SIG-M5 treated with dmso at 0.1 percent for 504 hours (cell line): ENCODE results near the gene NEK7.
A peak's percentile ranks its signal among the peaks of the same experiment; 100 is the strongest.

Experiments
- DNase-seq: peaks from one replicate; lab custom pipeline; 2025; ENCODE audit not compliant: unreplicated experiment; lab: John Stamatoyannopoulos, UW

NEK7 gene

GRCh38 chr1:198253259-198253658 is 96.5 kb downstream of the NEK7 start:
- no peak for DNase-seq

DNA sequence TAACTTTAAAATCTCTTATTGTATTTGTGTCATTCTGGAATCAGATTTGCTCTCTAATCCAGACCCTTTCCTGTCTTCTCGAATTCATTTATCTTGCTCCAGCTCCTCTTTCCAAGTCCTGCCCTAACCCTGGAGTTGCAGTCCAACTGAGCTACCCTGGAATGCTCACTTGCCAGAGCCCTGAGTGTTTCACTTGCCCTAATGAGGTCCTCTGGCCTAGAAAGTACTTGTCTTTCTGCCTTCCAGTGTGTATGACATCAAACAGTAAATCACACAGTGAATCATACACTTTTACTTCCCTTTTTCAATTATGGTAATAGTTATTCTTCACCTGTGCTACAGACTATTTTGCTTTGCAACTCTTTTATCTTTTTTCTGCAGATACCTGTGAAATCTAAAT is 96.9 kb downstream of the NEK7 start:
- DNase-seq, result peak; percentile 54

GRCh38 chr1:198254521-198254920 is 97.7 kb downstream of the NEK7 start:
- DNase-seq, result no peak

DNA sequence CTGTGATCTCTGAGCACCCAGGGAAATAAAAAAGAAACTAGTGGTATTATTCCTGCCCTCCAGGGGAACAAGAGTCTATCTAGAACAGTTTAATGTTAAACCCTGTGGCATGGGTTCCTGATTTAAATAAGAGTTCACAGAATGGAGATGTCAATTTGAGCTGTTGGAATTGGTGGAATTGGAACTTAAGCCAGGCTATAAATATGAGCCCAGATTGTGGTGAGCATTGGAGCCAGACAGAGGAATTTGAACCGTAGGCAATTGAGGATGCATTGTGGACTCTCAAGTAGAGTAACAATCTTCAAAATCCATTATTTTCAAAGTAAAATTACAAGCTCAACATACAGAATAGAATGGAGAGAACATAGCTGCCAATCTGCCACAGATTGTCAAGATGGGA is 98.2 kb downstream of the NEK7 start:
- no peak for DNase-seq

DNA sequence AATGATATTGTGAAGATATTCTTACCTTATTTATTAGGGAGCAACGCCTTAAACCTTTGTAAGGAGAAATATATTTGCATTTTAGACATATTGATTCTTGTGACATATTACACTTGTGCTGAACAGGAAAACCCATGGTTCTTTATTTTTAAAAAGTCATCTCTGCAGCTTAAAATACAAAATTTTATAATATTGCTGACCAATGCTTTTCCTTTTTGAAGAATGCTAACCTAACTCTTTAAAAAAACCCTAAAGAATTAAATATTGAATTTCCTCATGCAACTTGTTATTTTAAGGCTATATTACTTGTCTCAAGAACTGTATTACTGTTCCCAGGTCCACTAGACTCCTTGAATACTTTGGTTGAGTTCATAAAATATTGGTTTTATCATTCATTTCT is 99.0 kb downstream of the NEK7 start:
- no peak for DNase-seq

- no peak for DNase-seq
Observed at GRCh38 chr1:198258491-198258890, 101.7 kb downstream of the NEK7 start.

- DNase-seq, result no peak
Observed at GRCh38 chr1:198259333-198260074, 102.7 kb downstream of the NEK7 start.

GRCh38 chr1:198261886-198262285 is 105.1 kb downstream of the NEK7 start:
- no peak for DNase-seq

DNA sequence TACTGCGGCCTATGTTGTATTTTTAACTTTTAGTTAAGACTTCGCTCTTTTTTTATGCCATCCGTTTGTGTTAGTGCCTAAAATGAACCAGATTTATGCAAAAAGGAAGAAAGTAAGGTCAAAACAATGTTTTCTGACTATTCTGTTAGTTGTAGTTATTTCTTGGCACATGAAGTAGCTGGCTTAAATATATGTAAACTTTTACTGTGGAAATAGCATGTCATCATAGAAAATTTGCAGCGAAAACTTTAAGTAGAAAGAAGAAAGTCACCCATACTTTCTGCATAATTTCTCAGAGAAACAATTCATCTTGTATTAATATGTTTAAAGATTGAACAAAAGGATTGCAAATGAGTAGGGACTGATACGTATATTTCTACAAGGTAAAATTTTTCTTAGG is 106.4 kb downstream of the NEK7 start:
- no peak for DNase-seq

GRCh38 chr1:198264282-198264681 is 107.5 kb downstream of the NEK7 start:
- DNase-seq, result no peak

DNA sequence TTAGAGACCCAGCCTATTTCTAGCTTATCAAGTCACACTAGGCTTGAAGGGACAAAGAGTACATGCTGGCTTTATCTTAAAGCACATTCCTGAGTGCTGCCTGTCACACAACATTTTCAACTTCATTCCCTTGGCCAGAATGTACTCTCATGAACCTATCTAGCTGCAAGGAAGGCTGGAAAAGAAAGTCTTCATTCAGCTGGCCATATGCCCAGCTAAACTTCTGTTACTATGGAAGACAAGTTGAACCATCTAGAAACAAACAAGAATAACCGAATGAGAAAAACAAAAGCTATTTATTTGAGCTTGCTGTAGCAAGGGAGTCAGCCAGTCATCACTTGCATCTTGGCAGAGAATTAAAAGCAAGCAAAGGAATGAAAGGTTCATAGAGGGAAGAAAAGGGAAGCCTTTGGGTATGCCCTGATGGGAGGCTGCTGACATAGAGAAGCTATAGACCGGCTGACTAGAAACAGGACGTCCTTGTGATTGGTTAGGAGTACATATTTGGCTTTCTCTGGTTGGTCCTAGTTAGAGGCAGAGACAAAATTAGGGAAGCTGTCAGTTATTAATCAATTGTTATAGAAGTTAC is 108.4 kb downstream of the NEK7 start:
- DNase-seq, result no peak

GRCh38 chr1:198267056-198267455 is 110.3 kb downstream of the NEK7 start:
- DNase-seq, result no peak

DNA sequence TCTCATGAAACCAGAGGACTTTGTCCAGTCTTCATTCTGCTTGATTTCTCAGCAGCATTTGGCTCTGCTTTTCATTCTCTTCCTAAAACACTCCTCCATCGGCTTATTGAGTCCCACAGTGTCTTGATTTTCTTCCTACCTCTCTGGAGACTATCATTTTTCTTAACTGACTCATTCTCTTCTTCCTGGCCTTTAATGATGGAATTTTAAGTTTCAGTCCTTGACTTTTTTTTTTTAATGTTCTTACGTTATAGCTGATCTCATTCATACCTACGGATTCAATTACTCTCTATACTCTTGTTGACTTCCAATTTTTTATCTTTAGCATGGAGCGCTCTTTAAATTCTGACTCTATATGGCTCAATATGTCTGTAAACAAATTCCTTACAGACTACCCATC is 111.1 kb downstream of the NEK7 start:
- DNase-seq, result no peak

- DNase-seq, result no peak
Observed at GRCh38 chr1:198268784-198269645, 112.2 kb downstream of the NEK7 start.

DNA sequence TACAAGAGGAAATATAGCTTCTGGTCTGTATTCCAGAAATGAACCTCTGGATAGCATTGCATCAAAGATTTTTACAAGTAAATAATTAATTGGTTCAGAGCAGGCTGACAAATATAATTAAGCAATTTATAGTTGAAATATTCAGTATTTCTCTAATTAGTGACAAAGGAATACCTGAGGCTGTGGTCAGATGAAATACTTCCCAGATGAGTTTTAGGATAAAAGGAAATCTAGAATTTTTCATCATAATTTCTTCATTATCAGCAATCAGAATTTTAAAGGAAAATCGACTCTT is 112.8 kb downstream of the NEK7 start:
- DNase-seq, result no peak

GRCh38 chr1:198270273-198270828 is 113.6 kb downstream of the NEK7 start:
- no peak for DNase-seq

DNA sequence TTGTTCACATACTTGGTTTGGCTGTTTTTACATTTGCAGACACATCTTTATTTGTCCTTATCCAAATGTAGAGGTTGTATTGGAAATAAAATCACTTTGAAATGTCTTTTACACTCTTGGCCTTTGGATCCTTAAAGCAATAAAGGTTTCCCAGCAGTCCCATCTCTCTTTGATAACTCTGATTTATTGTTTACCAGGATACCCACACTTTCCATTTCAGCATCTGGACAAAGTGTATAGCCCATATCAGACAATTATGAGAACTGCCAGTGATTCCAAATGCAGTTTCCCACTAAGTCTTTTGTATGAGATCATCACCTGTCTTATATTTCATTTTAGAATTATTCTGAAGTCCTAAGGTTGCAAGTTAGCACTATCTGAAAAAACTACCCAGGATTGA is 114.7 kb downstream of the NEK7 start:
- DNase-seq, result no peak

- DNase-seq, result no peak
Observed at GRCh38 chr1:198272492-198272891, 115.7 kb downstream of the NEK7 start.

- no peak for DNase-seq
Observed at GRCh38 chr1:198273748-198274295, 117.0 kb downstream of the NEK7 start.

DNA sequence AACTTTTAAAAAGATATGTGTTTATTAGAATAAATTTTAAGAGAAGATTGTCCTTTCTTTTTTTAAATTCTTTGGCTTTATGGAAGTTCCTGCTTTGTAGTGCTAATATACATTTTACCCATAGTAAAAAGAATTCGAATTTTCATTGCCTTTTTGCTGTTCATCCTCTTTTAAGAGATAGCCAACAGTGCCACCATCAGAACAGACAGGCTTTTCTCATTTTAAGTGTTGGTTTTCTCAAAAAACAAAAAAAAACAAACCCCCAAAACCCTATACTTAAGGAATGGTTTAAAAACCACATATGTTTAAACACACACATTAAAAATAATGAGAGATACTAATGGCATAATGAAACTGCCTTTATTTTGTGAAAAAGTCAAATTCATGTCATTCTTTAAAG is 118.8 kb downstream of the NEK7 start:
- no peak for DNase-seq

DNA sequence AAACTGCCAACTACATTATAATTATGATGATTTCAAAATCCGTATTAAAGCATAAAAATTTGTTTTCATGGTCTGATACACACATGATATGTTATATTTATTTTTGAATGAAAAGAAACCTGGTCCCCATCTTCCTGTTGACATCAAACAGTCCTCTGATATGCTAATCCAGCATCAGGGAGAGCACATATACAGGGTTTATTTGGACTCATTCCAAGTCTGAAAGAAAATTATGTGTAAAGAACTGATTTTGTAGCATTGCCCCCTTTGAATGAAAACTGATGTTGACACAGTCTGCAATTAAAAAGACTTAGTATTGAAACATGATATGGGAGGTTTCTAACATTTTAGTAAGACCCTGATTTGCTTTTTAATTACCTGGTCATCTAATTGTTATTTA is 119.4 kb downstream of the NEK7 start:
- DNase-seq, result no peak

DNA sequence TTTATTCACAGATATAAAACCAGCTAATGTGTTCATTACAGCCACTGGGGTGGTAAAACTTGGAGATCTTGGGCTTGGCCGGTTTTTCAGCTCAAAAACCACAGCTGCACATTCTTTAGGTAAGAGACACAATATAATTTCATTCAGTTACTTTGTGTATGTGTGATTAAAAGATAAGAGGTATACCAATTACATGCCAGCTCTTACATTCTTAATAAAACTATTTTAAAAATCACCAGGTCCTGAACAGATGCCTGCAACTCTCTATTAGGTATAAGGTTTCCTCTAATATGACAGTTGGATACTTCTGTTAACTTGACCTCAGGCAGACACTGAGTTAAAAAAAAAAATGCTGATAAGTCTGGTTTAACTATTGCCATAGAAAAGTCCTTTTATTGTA is 122.1 kb downstream of the NEK7 start:
- DNase-seq, result no peak
